Endothelial cell of umbilical vein (primary cell): ENCODE results near the gene OR8A1. TPM values are rescaled to one million over a fixed set of nuclear protein-coding genes. Genes with fewer than 3 reads are reported as not detected.

Experiments
- BruUV-seq: library from RNA; stranded (reverse); fragments of 400-500 nt; replicated peaks from 2 replicates; lab custom pipeline; 2021; lab: Mats Ljungman, UMichigan
- CTCF ChIA-PET: fragments of 300-600, 350-600 bp; sonication (Branson Sonifier 250); formaldehyde crosslinking; loops from one replicate; lab custom pipeline; 2021; ENCODE audit warnings: antibody characterized with exemption, inconsistent platforms; lab: Charles Lee
- POLR2A ChIA-PET: fragments of 300-600, 350-600 bp; sonication (Branson Sonifier 250); formaldehyde crosslinking; loops from one replicate; lab custom pipeline; 2021; ENCODE audit warnings: antibody characterized with exemption, inconsistent platforms; lab: Charles Lee
- DNase-seq: peaks from one replicate; pipeline ENCODE4 v3.0.0-alpha.2; 2011; ENCODE audit warnings: low read depth, low spot score
- FAIRE-seq: peaks from 2 replicates; lab custom pipeline; 2011; peaks lifted over from hg19 to GRCh38; lab: Jason Lieb, UNC
- H2AFZ ChIP-seq: 2 replicates; pipeline ENCODE4 v1.6.0; 2012; ENCODE audit warnings: low read depth, low read length, control low read depth, inconsistent platforms
- H3K27ac ChIP-seq: 2 replicates; pipeline ENCODE4 v1.5.1; 2011; ENCODE audit warnings: low read depth, mild to moderate bottlenecking, control low read depth, low read length, moderate library complexity; ENCODE audit not compliant: insufficient read depth
- H3K27me3 ChIP-seq, 2 experiments: 2 replicates each; pipeline versions ENCODE4 v1.6.0 to v1.6.1; 2011; ENCODE audit warnings: low read length in 2 of 2, mixed read lengths in 1 of 2; ENCODE audit not compliant: control insufficient read depth in 2 of 2, insufficient read depth in 2 of 2
- H3K36me3 ChIP-seq, 2 experiments: 2 replicates in 1 of 2; 3 replicates in 1 of 2; pipeline ENCODE4 v1.5.1; 2011; ENCODE audit warnings: low read length in 2 of 2, mild to moderate bottlenecking in 1 of 2, moderate library complexity in 1 of 2; ENCODE audit not compliant: control insufficient read depth in 2 of 2, insufficient read depth in 2 of 2; ENCODE audit errors: extremely low read depth in 1 of 2
- H3K4me1 ChIP-seq: 3 replicates; pipeline ENCODE4 v1.5.1; 2011; ENCODE audit warnings: mild to moderate bottlenecking, low read length; ENCODE audit not compliant: control insufficient read depth, insufficient read depth; ENCODE audit errors: extremely low read depth
- H3K4me2 ChIP-seq: 2 replicates; pipeline ENCODE4 v1.6.1; 2011; ENCODE audit warnings: low read length, control low read depth, mixed read lengths; ENCODE audit not compliant: insufficient read depth
- H3K4me3 ChIP-seq, 3 experiments: fragments of 200-600 bp in 1 of 3; sonication (generic), shearing (Covaris generic) in 1 of 3; replicated peaks in 1 of 3; 2 replicates each; pipeline ENCODE4 v1.5.1; 2011 to 2016; ENCODE audit warnings: control low read depth in 3 of 3, low read length in 3 of 3, mild to moderate bottlenecking in 2 of 3, inconsistent platforms in 1 of 3, low read depth in 1 of 3, moderate library complexity in 1 of 3; ENCODE audit not compliant: insufficient read depth in 1 of 3
- H3K79me2 ChIP-seq: 2 replicates; pipeline ENCODE4 v1.6.0; 2012; ENCODE audit warnings: low read length, inconsistent platforms; ENCODE audit not compliant: control insufficient read depth, insufficient read depth
- H3K9ac ChIP-seq: replicated peaks from 2 replicates; pipeline ENCODE3; 2011; ENCODE audit warnings: low read length, control low read depth; ENCODE audit not compliant: insufficient read depth; ENCODE audit errors: extremely low read depth
- H3K9me1 ChIP-seq: replicated peaks from 3 replicates; pipeline ENCODE4 v1.6.0; 2011; ENCODE audit warnings: mild to moderate bottlenecking, low read length; ENCODE audit not compliant: control insufficient read depth, insufficient read depth; ENCODE audit errors: extremely low read depth
- H3K9me3 ChIP-seq: replicated peaks from 2 replicates; pipeline ENCODE4 v1.5.1; 2012; ENCODE audit warnings: low read length, inconsistent platforms; ENCODE audit not compliant: control insufficient read depth, insufficient read depth
- H4K20me1 ChIP-seq: replicated peaks from 2 replicates; pipeline ENCODE3; 2011; ENCODE audit warnings: mild to moderate bottlenecking, low read length; ENCODE audit not compliant: control insufficient read depth, insufficient read depth; ENCODE audit errors: extremely low read depth
- FOS ChIP-seq: IDR thresholded peaks from 2 replicates; pipeline ENCODE4 v1.6.1; 2011; ENCODE audit warnings: mild to moderate bottlenecking, low read length, moderate library complexity, borderline replicate concordance; ENCODE audit not compliant: insufficient read depth
- GATA2 ChIP-seq: IDR thresholded peaks from 2 replicates; pipeline ENCODE4 v1.7.0; 2011; ENCODE audit warnings: low read depth, mild to moderate bottlenecking, moderate library complexity, mixed read lengths, low read length; ENCODE audit not compliant: insufficient read length, insufficient read depth
- JUN ChIP-seq: IDR thresholded peaks from 2 replicates; pipeline ENCODE4 v1.6.1; 2011; ENCODE audit warnings: borderline replicate concordance, low read depth; ENCODE audit not compliant: insufficient read length, insufficient read depth
- MYC ChIP-seq: IDR thresholded peaks from one replicate; pipeline ENCODE4 v1.6.1; 2011; ENCODE audit warnings: mild to moderate bottlenecking, low read depth, low read length
- POLR2AphosphoS5 ChIP-seq: IDR thresholded peaks from 2 replicates; pipeline ENCODE4 v1.6.1; 2012; ENCODE audit warnings: low read depth, mild to moderate bottlenecking, control low read depth, low read length, moderate library complexity; ENCODE audit not compliant: insufficient read depth
- dilution Hi-C: fragments of 300-500 bp; cut with MboI; formaldehyde crosslinking; loops from one replicate; pipeline ENCODE4 v1.15.0; 2019; ENCODE audit warnings: low sequenced_read_pairs; ENCODE audit not compliant: extremely low pct_ligation_motif_present
- intact Hi-C: fragments of 100-400 bp; cut with micrococcal nuclease; formaldehyde crosslinking; loops from one replicate; pipeline ENCODE4 v1.10.0; 2022
- polyA plus RNA-seq, 4 experiments: library from polyadenylated mRNA; depleted of rRNA in 3 of 4; stranded (reverse) in 3 of 4; unstranded in 1 of 4; fragments of >200 nt; gene quantifications; 2 replicates each; pipeline versions ENCODE4 v1.2.1 to v1.2.3, GENCODE V29; 2011 to 2012; ENCODE audit warnings: missing spikeins in 1 of 4
- small RNA-seq: library from RNA; depleted of rRNA; stranded (forward); fragments of <200 nt; gene quantifications from one replicate; pipeline ENCODE3, GENCODE V24; 2012; ENCODE audit warnings: low replicate concordance, low read depth; ENCODE audit not compliant: insufficient read depth, insufficient read length
- total RNA-seq: library from RNA; stranded (reverse); gene quantifications from 2 replicates; pipeline ENCODE4 v1.2.3, GENCODE V29; 2021
- TF ChIP-seq, protein P1 (sequence below), 2 donors: IDR thresholded peaks; 1 replicate in 1 of 2; 2 replicates in 1 of 2; pipeline ENCODE4 v1.5.1; 2011; ENCODE audit warnings: low read length in 2 of 2, mild to moderate bottlenecking in 2 of 2, moderate library complexity in 2 of 2, control low read depth in 1 of 2, inconsistent platforms in 1 of 2, low read depth in 1 of 2; ENCODE audit not compliant: insufficient read depth in 1 of 2; ENCODE audit errors: extremely low read depth in 1 of 2
- TF ChIP-seq, protein P2 (sequence below): IDR thresholded peaks from 2 replicates; pipeline ENCODE4 v1.6.1; 2011; ENCODE audit not compliant: insufficient read depth, insufficient read length

Gene OR8A1
- total and polyA plus RNA-seq, 2 donors (not counting 3 experiments of a cell fraction or from before 2014, with no cell fraction given) = not detected

DNA sequence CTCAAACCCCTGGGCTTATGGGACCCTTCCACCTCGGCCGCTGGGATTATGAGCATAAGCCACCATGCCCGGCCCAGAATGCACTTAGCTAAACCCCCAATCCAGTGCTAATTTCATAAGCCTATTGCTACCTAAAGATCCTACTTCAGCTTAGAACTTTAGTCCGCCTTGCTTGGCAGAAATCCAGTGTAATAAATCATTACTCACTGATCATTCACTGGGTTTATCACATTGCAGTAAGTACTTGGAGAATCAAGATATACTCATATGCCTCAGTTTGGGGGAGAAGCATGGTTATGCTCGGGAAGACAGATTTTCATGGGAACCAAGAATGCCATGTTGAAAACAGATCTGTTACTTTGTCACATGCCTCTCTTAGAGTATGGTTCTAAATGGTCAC, 49.1 kb downstream of the OR8A1 start:
- TF ChIP-seq POLR2AphosphoS5 (no peak), GATA2 (no peak), JUN (no peak), MYC (no peak), FOS (no peak)
- TF ChIP-seq, protein P1, sequence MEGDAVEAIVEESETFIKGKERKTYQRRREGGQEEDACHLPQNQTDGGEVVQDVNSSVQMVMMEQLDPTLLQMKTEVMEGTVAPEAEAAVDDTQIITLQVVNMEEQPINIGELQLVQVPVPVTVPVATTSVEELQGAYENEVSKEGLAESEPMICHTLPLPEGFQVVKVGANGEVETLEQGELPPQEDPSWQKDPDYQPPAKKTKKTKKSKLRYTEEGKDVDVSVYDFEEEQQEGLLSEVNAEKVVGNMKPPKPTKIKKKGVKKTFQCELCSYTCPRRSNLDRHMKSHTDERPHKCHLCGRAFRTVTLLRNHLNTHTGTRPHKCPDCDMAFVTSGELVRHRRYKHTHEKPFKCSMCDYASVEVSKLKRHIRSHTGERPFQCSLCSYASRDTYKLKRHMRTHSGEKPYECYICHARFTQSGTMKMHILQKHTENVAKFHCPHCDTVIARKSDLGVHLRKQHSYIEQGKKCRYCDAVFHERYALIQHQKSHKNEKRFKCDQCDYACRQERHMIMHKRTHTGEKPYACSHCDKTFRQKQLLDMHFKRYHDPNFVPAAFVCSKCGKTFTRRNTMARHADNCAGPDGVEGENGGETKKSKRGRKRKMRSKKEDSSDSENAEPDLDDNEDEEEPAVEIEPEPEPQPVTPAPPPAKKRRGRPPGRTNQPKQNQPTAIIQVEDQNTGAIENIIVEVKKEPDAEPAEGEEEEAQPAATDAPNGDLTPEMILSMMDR (IDR thresholded peaks at IDR 0.05; ENCODE audit: extremely low read depth in 1 of 2, insufficient read depth in 1 of 2, low read depth in 1 of 2, low read length in 2 of 2) = no peak
- TF ChIP-seq, protein P2, sequence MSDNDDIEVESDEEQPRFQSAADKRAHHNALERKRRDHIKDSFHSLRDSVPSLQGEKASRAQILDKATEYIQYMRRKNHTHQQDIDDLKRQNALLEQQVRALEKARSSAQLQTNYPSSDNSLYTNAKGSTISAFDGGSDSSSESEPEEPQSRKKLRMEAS = no peak
- Histone ChIP-seq H3K9me3 (no peaks in the 10 kb centered on the region), H3K27ac (no peak overlapping the region), H3K4me2 (no peak overlapping the region), H3K36me3 (no peaks in the 10 kb centered on the region), H3K4me1 (peaks cover 11% of the 10 kb centered on the region), H2AFZ (no peak overlapping the region), H3K9ac (no peak overlapping the region), H3K4me3 (no peak overlapping the region), H3K9me1 (no peaks in the 10 kb centered on the region), H4K20me1 (no peaks in the 10 kb centered on the region), H3K79me2 (peaks cover 10% of the 10 kb centered on the region), H3K27me3 (peaks cover 15 to 20% of the 10 kb centered on the region in 2 experiments)
- intact Hi-C loops = no loop called here
- ChIA-PET POLR2A (no interaction called here), CTCF (no interaction called here)
- DNase-seq = no peak
- dilution Hi-C loops = no loop called here
- FAIRE-seq = no peak
- BruUV-seq = no TSS peak

Small RNA genes lying within 50 kb of the gene (small RNA-seq; reads per million reads assigned to genes)
- not detected for gene OR8A3P

Other genes with a start within 250 kb of the OR8A1 start
- gene OR8D2, start 249.8 kb upstream of the OR8A1 start, total RNA-seq = not detected in 2 replicates
- gene OR8D2, start 249.8 kb upstream of the OR8A1 start, polyA plus RNA-seq = not detected in 2 replicates
- not detected in 2 replicates for gene OR8B2, start 185.5 kb upstream of the OR8A1 start, total RNA-seq
- not detected in 2 replicates for gene OR8B2, start 185.5 kb upstream of the OR8A1 start, polyA plus RNA-seq
- gene OR8B3, start 171.0 kb upstream of the OR8A1 start, total RNA-seq = not detected in 2 replicates
- not detected in 2 replicates for gene OR8B3, start 171.0 kb upstream of the OR8A1 start, polyA plus RNA-seq
- not detected in 2 replicates for gene OR8B4, start 145.1 kb upstream of the OR8A1 start, total RNA-seq
- gene OR8B4, start 145.1 kb upstream of the OR8A1 start, polyA plus RNA-seq = not detected in 2 replicates
- not detected in 2 replicates for gene OR8B8, start 124.3 kb upstream of the OR8A1 start, total RNA-seq
- not detected in 2 replicates for gene OR8B8, start 124.3 kb upstream of the OR8A1 start, polyA plus RNA-seq
- not detected in 2 replicates for gene OR8B12, start 26.3 kb upstream of the OR8A1 start, total RNA-seq
- not detected in 2 replicates for gene OR8B12, start 26.3 kb upstream of the OR8A1 start, polyA plus RNA-seq
- gene PANX3, start 41.4 kb downstream of the OR8A1 start, total RNA-seq = not detected in 2 replicates
- not detected in 2 replicates for gene PANX3, start 41.4 kb downstream of the OR8A1 start, polyA plus RNA-seq
- 29.6 and 34.4 TPM in 2 replicates for gene TBRG1, start 52.9 kb downstream of the OR8A1 start, total RNA-seq
- 22.4 and 24.3 TPM in 2 replicates for gene TBRG1, start 52.9 kb downstream of the OR8A1 start, polyA plus RNA-seq
- 15.1 and 16.9 TPM in 2 replicates for gene SIAE, start 103.7 kb downstream of the OR8A1 start, total RNA-seq
- gene SIAE, start 103.7 kb downstream of the OR8A1 start, polyA plus RNA-seq = 22.1 and 23.9 TPM in 2 replicates
- gene SPA17, start 103.9 kb downstream of the OR8A1 start, total RNA-seq = 4.7 and 6.1 TPM in 2 replicates
- gene SPA17, start 103.9 kb downstream of the OR8A1 start, polyA plus RNA-seq = 2.8 and 3.9 TPM in 2 replicates
- gene NRGN, start 169.9 kb downstream of the OR8A1 start, total RNA-seq = 30.9 and 33.5 TPM in 2 replicates
- gene NRGN, start 169.9 kb downstream of the OR8A1 start, polyA plus RNA-seq = 29.1 and 31.5 TPM in 2 replicates
- 3.6 and 7.0 TPM in 2 replicates for gene VSIG2, start 182.3 kb downstream of the OR8A1 start, total RNA-seq
- 0.94 and 1.2 TPM in 2 replicates for gene VSIG2, start 182.3 kb downstream of the OR8A1 start, polyA plus RNA-seq
- 273 and 303 TPM in 2 replicates for gene ESAM, start 192.3 kb downstream of the OR8A1 start, total RNA-seq
- gene ESAM, start 192.3 kb downstream of the OR8A1 start, polyA plus RNA-seq = 383 and 451 TPM in 2 replicates
- 17.0 and 23.2 TPM in 2 replicates for gene MSANTD2, start 230.4 kb downstream of the OR8A1 start, total RNA-seq
- 5.5 and 5.6 TPM in 2 replicates for gene MSANTD2, start 230.4 kb downstream of the OR8A1 start, polyA plus RNA-seq